HG03432 (cell line): Measurements from ENCODE around the gene TAS2R9.
"Not testable (repeated sequence)": the region's sequence is repeated elsewhere in the genome, so short reads cannot be mapped to it uniquely, and the experiment has no call there.

ENCODE experiments used
- ATAC-seq: cut with Tn5 transposase; IDR thresholded peaks from one replicate; pipeline ENCODE4 v1.9.1; 2021; ENCODE audit warnings: mild to moderate bottlenecking, moderate library complexity; ENCODE audit not compliant: unreplicated experiment

TAS2R9 gene

GRCh38 chr12:10810068-10810467 is at the start of gene TAS2R9:
TSS of gene TAS2R9 (minus strand) at chr12:10810168. CDS start at chr12:10810075, 93 bp downstream.
- no peak for ATAC-seq

DNA sequence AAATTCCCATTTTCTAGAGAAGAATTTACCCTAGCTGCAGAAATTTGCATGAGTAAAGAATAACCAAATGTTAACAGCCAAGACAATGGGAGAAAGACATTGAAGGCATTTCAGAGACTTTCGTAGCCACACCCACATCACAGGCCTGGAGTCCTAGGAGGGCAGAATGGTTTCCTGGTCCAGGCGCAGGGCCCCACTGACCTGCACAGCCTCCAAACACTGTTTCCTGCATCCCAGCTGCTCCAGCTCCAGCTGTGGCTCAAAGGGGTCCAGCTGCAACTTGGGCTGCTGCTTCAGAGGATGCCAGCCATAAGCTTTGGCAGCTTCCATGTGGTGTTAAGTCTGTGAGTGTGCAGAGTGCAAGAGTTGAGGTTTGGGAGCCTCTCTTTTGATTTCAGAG is 45.8 kb upstream of the TAS2R9 start:
- no peak for ATAC-seq

DNA sequence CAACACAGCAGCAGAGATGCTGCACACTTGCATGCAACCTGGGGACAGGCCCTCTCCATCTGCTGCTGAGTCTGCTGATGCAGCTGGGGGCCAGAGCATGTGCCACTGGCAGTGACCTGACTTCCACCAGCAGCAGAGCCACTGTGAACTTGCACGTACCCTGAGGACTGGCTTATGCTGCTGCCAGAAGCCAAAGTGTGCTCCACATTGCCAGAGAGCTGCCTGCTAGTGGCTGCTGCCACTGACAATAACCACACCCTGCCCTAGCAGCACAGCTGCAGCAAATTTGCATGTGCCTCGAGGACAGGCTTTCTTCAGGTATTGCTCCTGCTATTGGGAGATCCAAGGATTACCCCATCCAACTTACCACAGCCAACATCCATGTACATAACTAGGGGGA is 43.8 kb upstream of the TAS2R9 start:
- no peak for ATAC-seq

DNA sequence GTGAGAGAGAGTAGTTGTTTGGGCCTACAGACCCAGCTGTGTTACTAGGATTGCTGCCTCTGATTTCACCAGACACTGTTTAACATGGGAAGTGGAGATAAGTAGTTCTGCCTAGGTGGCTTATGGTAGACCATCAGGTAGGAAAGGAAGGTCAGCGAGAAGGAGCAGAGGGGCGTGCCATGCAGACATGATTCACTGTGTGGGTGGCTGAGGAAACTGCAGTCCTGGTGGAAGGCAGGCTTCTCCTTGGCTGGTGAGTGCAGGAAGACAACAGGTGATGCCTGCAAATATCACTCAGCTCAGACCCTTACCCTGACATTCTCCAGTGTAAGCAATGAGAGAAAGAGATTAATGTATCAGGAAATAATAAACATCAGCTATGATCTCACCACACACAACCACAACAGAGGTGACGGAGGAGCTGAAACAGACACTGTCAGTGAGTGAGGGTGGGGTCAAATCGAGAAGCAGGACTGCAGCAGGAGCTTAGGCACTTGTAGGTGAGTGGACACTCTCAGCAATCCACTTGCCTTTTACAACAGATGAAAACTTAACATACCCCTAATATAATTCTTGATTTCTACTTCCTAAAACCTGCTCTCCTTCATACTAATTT is 41.4 kb upstream of the TAS2R9 start:
- ATAC-seq = no peak

DNA sequence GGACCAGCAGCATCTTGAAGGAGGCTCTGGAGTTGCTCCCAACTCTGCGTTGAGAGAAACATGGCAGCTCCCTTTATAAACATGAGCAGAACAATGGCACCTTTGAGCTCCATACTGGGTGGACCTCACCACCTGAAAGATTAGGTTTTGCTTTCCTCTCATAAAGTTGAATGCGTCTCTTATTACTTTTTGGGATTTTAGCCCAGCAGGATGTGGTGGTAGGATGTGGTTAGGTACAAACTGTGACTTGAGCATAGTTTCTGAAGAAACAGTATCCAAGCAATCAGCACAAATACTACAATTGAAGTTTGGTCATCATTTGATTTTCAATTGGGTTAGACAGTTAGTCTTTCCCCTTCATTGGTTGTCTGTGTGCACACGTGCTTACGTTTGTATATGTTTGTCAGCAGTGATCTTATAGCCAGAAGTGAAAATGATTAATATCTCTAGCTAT is 39.5 kb upstream of the TAS2R9 start, which contains the start of gene PRR4:
TSS of gene PRR4 (minus strand) at position 51 of the 454 bp plus-strand sequence. CDS start at position 13, 38 bp downstream.
- no peak for ATAC-seq

- ATAC-seq = no peak
Observed at GRCh38 chr12:10847744-10848143, 37.8 kb upstream of the TAS2R9 start.

DNA sequence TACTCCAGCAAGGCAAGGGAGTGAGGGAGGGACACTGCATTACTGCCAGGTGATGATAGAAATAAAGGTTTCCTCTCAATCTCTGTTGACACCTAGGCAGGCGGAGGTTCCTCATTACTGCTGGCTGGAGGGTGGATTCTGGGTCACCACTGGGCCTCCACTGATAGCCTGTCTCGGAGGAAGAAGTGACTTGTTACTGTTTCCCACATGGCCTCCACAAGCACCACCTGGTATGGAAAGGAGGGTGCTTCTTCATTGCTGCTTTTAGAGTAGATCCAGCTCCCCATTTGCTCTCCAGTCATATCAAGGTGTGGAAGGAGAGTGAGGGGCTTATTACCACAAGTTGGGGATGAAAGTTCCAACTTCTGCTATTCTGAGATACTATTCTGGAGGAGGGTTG is 32.9 kb upstream of the TAS2R9 start:
- ATAC-seq = no peak

- no peak for ATAC-seq
Observed at GRCh38 chr12:10838461-10838860, 28.5 kb upstream of the TAS2R9 start.

GRCh38 chr12:10829994-10830393 is 20.0 kb upstream of the TAS2R9 start:
- no peak for ATAC-seq

GRCh38 chr12:10826258-10826657 is 16.3 kb upstream of the TAS2R9 start, which contains the start of gene TAS2R10:
TSS of gene TAS2R10 (minus strand) at chr12:10826358. CDS start at chr12:10826269, 89 bp downstream.
- ATAC-seq = no peak

DNA sequence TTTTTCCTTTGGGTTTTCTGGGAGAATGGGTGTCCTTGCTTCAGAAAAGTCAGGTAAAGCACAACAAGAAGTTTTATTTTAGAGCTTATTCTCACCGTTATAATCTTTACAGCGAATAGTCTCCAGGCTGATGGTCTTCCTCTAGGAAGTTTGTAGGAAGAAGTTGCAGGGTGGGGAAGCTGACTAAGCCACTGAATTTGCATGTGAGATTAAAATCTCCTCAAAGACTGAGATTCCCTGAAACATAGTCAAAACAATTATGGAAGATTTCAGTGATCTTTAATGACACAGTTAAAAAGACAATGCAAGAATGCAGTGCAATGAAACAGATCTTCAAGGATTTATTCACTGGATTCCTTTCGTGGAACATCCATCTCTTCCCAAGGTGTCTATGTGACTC is 15.0 kb upstream of the TAS2R9 start:
- no peak for ATAC-seq

DNA sequence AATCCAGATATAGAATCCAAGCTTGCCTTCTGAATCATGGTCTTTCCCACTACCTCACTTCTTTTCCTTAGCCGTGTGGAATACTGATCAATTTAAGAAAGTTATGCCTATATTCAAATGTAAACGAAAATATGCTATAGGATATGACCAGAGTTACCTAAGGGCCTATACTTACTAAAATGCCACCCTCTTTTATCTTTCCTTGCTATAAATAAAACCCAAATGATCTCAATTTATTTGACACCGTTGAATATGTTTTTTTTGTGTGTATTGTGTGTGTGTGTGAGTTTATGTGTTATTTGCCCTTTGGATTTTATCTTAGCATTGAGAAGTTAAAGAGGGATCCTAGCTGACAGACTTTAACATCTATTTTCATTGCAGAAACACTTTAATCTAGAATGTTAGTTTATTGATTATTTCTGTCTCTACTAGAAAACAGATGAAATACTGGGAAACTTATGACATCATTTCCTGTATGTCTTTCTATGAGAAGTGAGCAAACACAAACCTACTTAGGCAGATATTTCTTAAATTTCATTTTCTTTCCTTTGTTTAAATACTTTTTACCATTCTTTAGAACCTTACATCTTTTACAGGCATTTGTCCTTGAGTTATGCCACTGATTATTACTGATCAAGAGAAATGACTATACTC is 2.0 kb upstream of the TAS2R9 start:
- ATAC-seq = no peak

GRCh38 chr12:10807186-10807585 is 2.8 kb downstream of the TAS2R9 start, which contains the start of gene TAS2R8:
TSS of gene TAS2R8 (minus strand) at chr12:10807286. CDS start at chr12:10806980, 306 bp downstream.
- no peak for ATAC-seq

GRCh38 chr12:10802587-10802986 is 7.4 kb downstream of the TAS2R9 start, which contains the start of gene TAS2R7:
TSS of gene TAS2R7 (minus strand) at chr12:10802627. CDS start at chr12:10802570, 57 bp downstream.
- no peak for ATAC-seq

GRCh38 chr12:10801741-10802140 is 8.2 kb downstream of the TAS2R9 start:
- ATAC-seq = no peak

DNA sequence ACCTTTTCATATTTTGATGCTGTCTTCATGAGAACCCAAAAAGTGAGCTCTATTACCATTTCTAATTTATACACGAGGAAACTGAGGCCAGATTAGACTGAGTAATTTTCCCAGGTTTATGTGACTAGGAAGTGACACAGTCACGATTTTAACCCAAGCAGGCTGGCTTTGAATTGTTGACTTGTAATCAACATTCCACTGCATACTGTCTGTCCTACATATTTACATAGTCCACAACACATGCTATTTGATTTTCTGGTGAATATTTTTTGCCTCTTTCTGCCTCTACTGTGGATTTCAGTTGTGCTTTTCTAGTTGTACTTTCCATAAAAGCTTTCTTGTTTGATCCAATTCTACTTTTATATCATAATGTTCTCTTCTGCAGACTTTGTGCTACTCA is 15.7 kb downstream of the TAS2R9 start:
- no peak for ATAC-seq

- ATAC-seq = not testable (repeated sequence)
Observed at GRCh38 chr12:10791769-10792168, 18.2 kb downstream of the TAS2R9 start.

DNA sequence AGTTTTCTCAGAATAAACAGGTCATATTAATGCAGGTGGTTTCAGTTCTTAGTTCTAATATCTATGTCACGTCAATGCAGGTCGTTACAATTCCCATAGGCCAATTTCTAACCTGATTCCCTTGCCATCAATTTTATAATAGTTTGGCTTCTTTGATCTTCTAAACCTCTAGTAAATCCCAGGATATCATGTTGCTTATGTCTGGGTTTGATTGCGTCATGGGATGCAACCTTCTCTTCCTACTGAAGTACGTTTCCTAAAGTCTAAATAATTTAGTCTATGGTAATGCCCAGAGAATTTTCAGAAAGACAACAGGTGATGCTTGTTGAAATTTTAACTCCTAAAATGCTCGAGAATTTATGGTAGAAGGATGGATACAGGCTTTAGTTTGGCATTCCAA is 26.7 kb downstream of the TAS2R9 start:
- ATAC-seq = no peak

- ATAC-seq = no peak
Observed at GRCh38 chr12:10779103-10779502, 30.9 kb downstream of the TAS2R9 start.

DNA sequence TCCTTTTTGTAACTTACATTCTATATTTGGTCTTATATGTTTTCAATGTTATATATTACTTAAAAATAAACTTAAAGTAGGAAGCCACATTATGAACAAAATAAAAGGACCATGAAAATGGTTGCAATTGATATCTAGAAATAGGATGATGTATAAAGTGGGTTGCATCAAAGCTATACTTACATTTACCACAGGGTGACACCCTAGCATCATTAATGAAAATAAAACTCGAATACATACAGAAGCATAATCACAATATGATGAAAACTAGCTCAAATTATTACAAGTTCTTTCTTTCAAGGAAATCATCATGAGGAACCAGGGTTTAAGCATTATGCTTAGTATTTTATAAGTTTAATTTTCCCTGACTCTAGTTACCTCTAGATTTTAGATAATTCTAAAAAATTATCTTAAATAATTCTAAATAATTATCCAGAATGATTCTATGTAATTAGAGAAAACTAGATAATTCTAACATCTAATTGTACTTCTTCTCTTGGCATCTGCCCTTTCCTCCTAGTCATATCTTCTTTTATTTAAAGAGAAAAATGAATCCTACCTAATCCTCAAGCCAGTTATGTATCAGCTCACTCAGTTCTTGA is 38.7 kb downstream of the TAS2R9 start:
- ATAC-seq = no peak

DNA sequence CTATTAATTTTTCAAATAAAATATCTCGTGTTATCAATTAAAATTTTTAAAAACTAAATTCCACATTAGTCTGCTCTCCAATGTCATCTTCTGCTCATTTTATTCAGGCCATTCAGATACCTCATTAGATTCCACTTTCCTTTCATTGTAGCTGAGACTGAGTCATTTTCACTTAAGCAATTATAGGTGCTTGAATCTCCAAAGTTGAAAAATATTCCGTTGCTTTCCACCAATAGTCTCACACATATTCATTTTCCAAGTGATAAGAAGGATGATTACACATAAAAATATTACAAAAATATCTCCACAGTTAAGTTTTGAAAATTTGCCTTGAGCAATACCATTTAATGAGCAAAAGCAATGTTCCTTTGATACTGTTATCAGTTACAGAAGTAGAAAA is 50.3 kb downstream of the TAS2R9 start:
- ATAC-seq = no peak
